Parathyroid adenoma (tissue), 2 donors: ENCODE results near the gene NDUFAF2.

ENCODE experiments used
- H2AFZ ChIP-seq: fragments of 300-600 bp; sonication (generic); one replicate; pipeline ENCODE4 v1.7.0; 2017; ENCODE audit warnings: antibody characterized with exemption, mild to moderate bottlenecking
- H3K27ac ChIP-seq: fragments of 300-600 bp; sonication (generic); one replicate; pipeline ENCODE4 v1.7.0; 2017
- H3K27me3 ChIP-seq: fragments of 300-600 bp; sonication (generic); one replicate; pipeline ENCODE4 v1.7.0; 2017; ENCODE audit warnings: low read length; ENCODE audit not compliant: control insufficient read depth, insufficient read depth
- H3K36me3 ChIP-seq: fragments of 300-600 bp; sonication (generic); one replicate; pipeline ENCODE4 v1.7.0; 2017; ENCODE audit warnings: low read length; ENCODE audit not compliant: control insufficient read depth, insufficient read depth
- H3K4me1 ChIP-seq: fragments of 300-600 bp; sonication (generic); one replicate; pipeline ENCODE4 v1.7.0; 2017; ENCODE audit warnings: control low read depth
- H3K4me2 ChIP-seq: fragments of 300-600 bp; sonication (generic); one replicate; pipeline ENCODE4 v1.7.0; 2017; ENCODE audit warnings: low read length
- H3K4me3 ChIP-seq: fragments of 300-600 bp; sonication (generic); one replicate; pipeline ENCODE4 v1.7.0; 2017; ENCODE audit warnings: low read depth, low read length
- H3K79me2 ChIP-seq: fragments of 300-600 bp; sonication (generic); one replicate; pipeline ENCODE4 v1.7.0; 2017; ENCODE audit warnings: control low read depth
- H3K9ac ChIP-seq: fragments of 300-600 bp; sonication (generic); one replicate; pipeline ENCODE4 v1.7.0; 2017; ENCODE audit warnings: mild to moderate bottlenecking
- H3K9me3 ChIP-seq: fragments of 300-600 bp; sonication (generic); one replicate; pipeline ENCODE4 v1.7.0; 2017; ENCODE audit warnings: low read length; ENCODE audit not compliant: control insufficient read depth
- TF ChIP-seq, protein P1 (sequence below): fragments of 300-600 bp; sonication (generic); IDR thresholded peaks from one replicate; pipeline ENCODE4 v1.7.0; 2017; ENCODE audit warnings: antibody characterized with exemption, mild to moderate bottlenecking
- donor health status: primary hyperparathyroidism.

Gene NDUFAF2

DNA sequence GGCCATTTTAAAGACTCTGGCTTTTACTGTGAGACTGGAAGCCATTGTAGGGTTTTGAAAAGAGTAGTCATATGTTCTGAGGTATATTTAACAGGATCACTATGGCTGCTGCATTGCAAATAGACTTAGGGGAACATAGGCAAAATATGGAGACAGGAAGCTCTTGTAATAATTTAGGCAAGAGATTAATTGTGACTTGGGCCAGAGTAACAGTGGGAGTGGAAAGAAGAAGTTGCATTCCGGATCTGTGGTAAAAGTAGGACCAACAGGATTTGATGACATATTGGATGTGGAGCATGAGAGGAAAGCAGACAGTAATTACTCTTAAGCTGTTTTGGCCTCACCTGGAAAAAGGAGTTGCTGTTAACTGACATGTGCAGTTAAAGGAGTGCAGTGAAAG lies 131.6 kb downstream of the NDUFAF2 start:
- no peaks in the 10 kb centered on the region for H3K79me2 ChIP-seq
- no peak overlapping the region for H3K4me2 ChIP-seq
- H3K27me3 ChIP-seq: no peaks in the 10 kb centered on the region
- no peaks in the 10 kb centered on the region for H3K36me3 ChIP-seq
- H3K27ac ChIP-seq: no peak overlapping the region
- TF ChIP-seq, protein P1, sequence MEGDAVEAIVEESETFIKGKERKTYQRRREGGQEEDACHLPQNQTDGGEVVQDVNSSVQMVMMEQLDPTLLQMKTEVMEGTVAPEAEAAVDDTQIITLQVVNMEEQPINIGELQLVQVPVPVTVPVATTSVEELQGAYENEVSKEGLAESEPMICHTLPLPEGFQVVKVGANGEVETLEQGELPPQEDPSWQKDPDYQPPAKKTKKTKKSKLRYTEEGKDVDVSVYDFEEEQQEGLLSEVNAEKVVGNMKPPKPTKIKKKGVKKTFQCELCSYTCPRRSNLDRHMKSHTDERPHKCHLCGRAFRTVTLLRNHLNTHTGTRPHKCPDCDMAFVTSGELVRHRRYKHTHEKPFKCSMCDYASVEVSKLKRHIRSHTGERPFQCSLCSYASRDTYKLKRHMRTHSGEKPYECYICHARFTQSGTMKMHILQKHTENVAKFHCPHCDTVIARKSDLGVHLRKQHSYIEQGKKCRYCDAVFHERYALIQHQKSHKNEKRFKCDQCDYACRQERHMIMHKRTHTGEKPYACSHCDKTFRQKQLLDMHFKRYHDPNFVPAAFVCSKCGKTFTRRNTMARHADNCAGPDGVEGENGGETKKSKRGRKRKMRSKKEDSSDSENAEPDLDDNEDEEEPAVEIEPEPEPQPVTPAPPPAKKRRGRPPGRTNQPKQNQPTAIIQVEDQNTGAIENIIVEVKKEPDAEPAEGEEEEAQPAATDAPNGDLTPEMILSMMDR: no peak
- H3K4me1 ChIP-seq: no peaks in the 10 kb centered on the region
- H2AFZ ChIP-seq: no peak overlapping the region
- H3K4me3 ChIP-seq: no peak overlapping the region
- H3K9me3 ChIP-seq: no peaks in the 10 kb centered on the region
- no peak overlapping the region for H3K9ac ChIP-seq

DNA sequence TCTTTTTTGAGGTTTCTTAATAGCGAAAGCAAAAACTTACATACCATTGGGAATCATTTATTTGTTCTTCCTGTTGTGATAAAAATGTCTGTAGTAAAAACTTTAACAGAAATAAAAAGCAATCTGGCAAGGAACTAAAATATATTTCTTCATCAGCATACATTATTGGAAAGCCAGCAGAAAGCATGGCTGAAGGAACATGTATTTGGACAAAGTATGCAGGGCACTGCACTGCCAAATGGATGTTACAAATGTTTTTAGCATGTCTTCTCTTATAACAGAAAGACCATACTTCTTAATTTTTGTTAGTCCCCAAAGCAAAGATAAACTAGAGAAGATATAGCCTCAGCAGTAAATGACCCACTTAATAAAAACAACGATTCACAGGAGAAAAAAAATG lies 136.7 kb downstream of the NDUFAF2 start:
- no peak overlapping the region for H2AFZ ChIP-seq
- TF ChIP-seq, protein P1: no peak
- H3K9ac ChIP-seq: no peak overlapping the region
- H3K27me3 ChIP-seq: no peaks in the 10 kb centered on the region
- H3K4me3 ChIP-seq: no peak overlapping the region
- no peaks in the 10 kb centered on the region for H3K9me3 ChIP-seq
- no peak overlapping the region for H3K27ac ChIP-seq
- H3K4me2 ChIP-seq: no peak overlapping the region
- no peaks in the 10 kb centered on the region for H3K36me3 ChIP-seq
- no peaks in the 10 kb centered on the region for H3K79me2 ChIP-seq
- H3K4me1 ChIP-seq: no peaks in the 10 kb centered on the region

DNA sequence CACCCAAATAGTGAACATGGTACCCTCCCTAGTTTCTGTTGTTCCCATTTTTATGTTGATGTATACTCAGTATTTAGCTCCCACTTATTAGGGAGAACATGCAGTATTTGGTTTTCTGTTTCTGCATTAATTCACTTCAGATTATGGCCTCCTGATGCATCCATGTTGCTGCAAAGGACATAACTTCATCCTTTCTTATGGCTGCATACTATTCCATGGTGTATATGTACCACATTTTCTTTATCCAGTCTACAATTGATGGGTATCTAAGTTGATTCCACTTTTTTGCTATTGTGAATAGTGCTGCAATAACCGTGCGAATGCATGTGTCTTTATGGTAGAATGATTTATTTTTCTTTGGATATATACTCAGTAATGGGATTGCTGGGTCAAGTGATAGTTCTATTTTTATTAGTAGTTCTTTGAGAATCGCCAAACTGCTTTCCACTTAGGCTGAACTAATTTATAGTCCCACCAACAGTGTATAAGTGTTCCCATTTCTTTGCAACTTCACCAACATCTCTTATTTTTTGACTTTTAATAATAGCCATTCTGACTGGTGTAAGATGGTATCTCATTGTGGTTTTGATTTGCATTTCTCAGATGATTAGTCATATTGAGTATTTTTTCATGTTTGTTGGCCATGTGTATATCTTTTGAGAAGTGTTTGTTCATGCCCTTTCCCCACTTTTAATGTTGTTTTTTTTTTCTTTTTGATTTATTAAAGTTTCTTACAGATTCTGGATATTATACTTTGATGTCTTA lies 137.7 kb downstream of the NDUFAF2 start:
- Histone ChIP-seq H3K79me2 (no peaks in the 10 kb centered on the region), H2AFZ (no peak overlapping the region), H3K36me3 (no peaks in the 10 kb centered on the region), H3K4me3 (no peak overlapping the region), H3K9ac (no peak overlapping the region), H3K4me2 (no peak overlapping the region), H3K4me1 (no peaks in the 10 kb centered on the region), H3K27ac (no peak overlapping the region), H3K27me3 (no peaks in the 10 kb centered on the region), H3K9me3 (no peaks in the 10 kb centered on the region)
- TF ChIP-seq, protein P1: no peak

DNA sequence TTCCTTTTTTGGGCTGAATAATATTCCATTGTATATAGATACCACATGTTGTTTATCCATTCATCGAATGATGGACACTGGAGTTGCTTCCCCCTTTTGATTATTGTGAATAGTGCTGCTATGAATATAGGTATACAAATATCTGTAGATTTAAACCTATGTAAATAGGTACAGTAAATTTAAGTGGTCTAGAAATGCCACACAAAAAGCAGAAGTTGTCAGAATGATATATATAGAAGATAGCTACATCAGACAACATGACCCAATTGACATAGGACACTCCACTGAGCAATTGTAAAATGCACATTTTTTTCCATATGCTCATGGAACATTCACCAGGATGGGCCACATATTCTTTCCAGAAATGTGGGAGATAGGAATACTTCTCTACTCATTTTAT lies 139.7 kb downstream of the NDUFAF2 start:
- H3K4me2 ChIP-seq: no peak overlapping the region
- TF ChIP-seq, protein P1: no peak
- H2AFZ ChIP-seq: no peak overlapping the region
- no peaks in the 10 kb centered on the region for H3K36me3 ChIP-seq
- no peaks in the 10 kb centered on the region for H3K27me3 ChIP-seq
- no peaks in the 10 kb centered on the region for H3K79me2 ChIP-seq
- H3K4me1 ChIP-seq: no peaks in the 10 kb centered on the region
- H3K9ac ChIP-seq: no peak overlapping the region
- H3K27ac ChIP-seq: no peak overlapping the region
- H3K4me3 ChIP-seq: no peak overlapping the region
- H3K9me3 ChIP-seq: no peaks in the 10 kb centered on the region

DNA sequence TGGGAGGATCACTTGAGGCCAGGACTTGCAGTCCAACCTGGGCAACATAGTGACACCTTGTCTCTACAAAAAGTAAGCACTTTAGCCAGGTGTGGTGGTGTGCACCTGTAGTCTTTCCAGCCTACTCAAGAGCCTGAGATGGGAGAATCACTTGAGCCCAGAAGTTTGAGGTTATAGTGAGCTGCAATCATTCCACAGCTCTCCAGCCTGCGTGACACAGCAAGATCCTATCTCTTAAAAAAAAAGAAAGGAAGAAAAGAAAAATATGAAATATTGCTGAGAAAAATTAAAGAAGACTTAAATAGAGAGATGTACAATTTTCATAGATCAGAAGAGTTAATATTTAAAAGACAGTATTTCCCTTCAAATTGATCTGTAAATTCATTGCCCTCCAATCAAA lies 140.9 kb downstream of the NDUFAF2 start:
- Histone ChIP-seq H3K27me3 (no peaks in the 10 kb centered on the region), H3K4me3 (no peak overlapping the region), H3K4me2 (no peak overlapping the region), H3K9me3 (no peaks in the 10 kb centered on the region), H2AFZ (no peak overlapping the region), H3K4me1 (no peaks in the 10 kb centered on the region), H3K36me3 (no peaks in the 10 kb centered on the region), H3K27ac (no peak overlapping the region), H3K9ac (no peak overlapping the region), H3K79me2 (no peaks in the 10 kb centered on the region)
- TF ChIP-seq, protein P1: no peak
